Measurements from ENCODE around the gene LBR. TPM values are rescaled to one million over a fixed set of nuclear protein-coding genes. Genes with fewer than 3 reads are reported as not detected.

LBR gene
- total RNA-seq, 4 donors from 2014 or later, result 16.4 to 47.7 (median 22.5) TPM

DNA sequence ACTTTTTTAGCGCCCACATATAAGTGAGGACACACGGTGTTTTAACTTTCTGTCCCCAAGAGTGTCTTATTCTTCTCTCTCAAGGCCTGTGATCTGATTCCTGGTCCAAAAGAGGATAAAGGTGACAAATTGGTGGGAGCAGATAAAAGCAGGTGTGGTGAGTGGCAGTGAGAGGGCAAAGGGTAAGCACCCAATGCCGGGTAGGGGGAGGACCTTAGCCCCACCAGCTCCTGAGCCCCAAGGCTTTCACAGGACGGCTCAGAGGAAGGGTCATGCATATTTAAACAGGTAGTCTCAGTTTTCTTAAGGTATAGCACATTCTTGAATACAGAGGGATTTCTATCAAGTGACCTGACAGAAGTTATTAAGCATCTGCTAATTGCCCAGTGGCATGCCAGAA is 19.6 kb downstream of the LBR start:
- 89 to 95% methylated on average over 4 of the region's 4 CpGs for WGBS, 2 donors
- intact Hi-C loops (cut with DNase I; ENCODE audit: low total_unique reads), result no loop called here
- TF ChIP-seq POLR2A (IDR thresholded peaks at IDR 0.05), result no peak
- TF ChIP-seq CTCF (IDR thresholded peaks at IDR 0.05), result no peak
- DNase-seq (ENCODE audit: low spot score in 2 of 2), result no peak
- no peak overlapping the region for H3K4me3 ChIP-seq (ENCODE audit: low read depth, poor library complexity, severe bottlenecking)

DNA sequence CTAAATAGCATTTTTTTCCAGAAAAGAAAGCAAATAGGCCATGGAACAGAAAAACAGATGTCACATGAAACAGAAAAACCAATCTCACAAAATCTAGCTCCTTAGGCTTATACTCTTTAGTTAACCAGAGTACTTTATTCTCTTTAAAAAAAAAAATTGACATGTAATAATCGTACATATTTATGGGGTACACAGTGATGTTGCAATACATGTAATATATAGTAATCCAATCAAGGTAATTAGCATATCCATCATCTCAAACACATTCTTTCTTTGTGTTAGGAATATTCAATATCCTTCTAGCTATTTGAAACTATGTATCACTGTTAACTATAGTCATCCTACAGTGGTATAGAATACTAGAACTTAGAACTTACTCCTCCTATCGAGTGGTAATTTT is 20.1 kb downstream of the LBR start:
- H3K4me3 ChIP-seq (ENCODE audit: low read depth, poor library complexity, severe bottlenecking), result no peak overlapping the region
- no peak for TF ChIP-seq CTCF (IDR thresholded peaks at IDR 0.05)
- no peak for TF ChIP-seq POLR2A (IDR thresholded peaks at IDR 0.05)
- no peak for DNase-seq (ENCODE audit: low spot score in 2 of 2)
- 92 to 97% methylated on average over 2 of the region's 2 CpGs for WGBS, 2 donors
- intact Hi-C loops (cut with DNase I; ENCODE audit: low total_unique reads), result no loop called here

GRCh38 chr1:225406976-225407725 is 20.7 kb downstream of the LBR start:
- 97 to 98% methylated on average over 8 of the region's 8 CpGs for WGBS, 2 donors
- H3K4me3 ChIP-seq (ENCODE audit: low read depth, poor library complexity, severe bottlenecking), result no peak overlapping the region
- no peak for DNase-seq (ENCODE audit: low spot score in 2 of 2)
- TF ChIP-seq POLR2A (IDR thresholded peaks at IDR 0.05), result no peak
- intact Hi-C loops (cut with DNase I; ENCODE audit: low total_unique reads), result no loop called here

DNA sequence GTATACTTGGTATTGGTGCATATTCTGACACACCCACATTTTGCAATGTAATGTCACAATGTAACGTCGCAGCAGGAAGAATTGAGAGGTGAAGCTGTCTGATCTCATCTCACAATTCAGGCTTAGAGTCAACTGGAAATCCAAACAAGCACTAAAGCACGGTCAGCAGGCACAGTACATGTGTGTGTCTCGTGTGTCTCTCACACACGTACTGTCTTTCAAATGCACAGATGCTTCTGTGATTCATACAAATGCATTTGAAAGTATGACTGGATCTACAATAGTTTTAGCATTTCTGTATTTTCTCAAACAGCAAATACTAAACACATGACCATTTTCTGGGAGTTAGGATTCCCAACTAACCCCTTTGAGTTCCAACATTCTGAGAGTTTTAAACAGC is 26.9 kb downstream of the LBR start:
- 86 to 90% methylated on average over 5 of the region's 5 CpGs for WGBS, 2 donors
- intact Hi-C loops (cut with DNase I; ENCODE audit: low total_unique reads), result no loop called here
- no peak overlapping the region for H3K4me3 ChIP-seq (ENCODE audit: low read depth, poor library complexity, severe bottlenecking)
- no peak for DNase-seq (ENCODE audit: low spot score in 2 of 2)
- TF ChIP-seq CTCF (IDR thresholded peaks at IDR 0.05), result no peak
- no peak for TF ChIP-seq POLR2A (IDR thresholded peaks at IDR 0.05)

DNA sequence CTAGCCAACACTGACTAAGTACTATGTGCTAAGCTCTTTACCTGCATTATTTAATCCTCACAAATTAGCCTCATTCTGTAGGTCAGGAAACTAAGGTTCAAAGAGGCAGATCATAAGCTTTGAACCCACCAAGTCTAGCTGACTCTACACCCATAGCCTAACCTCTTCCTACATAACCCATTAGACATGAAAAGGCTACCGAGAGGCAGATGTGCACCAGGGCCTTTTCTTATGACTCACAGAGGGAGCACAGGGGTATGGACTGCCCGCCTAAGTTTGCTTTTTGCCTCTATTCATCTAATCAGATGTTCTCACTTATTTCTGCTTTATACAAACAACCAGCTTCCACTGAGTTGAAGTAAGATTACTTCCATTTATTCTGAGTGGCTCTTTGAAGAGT is 31.5 kb downstream of the LBR start:
- DNase-seq (ENCODE audit: low spot score in 2 of 2), result no peak
- 91 to 92% methylated on average over 2 of the region's 2 CpGs for WGBS, 2 donors
- no peak overlapping the region for H3K4me3 ChIP-seq (ENCODE audit: low read depth, poor library complexity, severe bottlenecking)
- no peak for TF ChIP-seq CTCF (IDR thresholded peaks at IDR 0.05)
- no peak for TF ChIP-seq POLR2A (IDR thresholded peaks at IDR 0.05)
- intact Hi-C loops (cut with DNase I; ENCODE audit: low total_unique reads), result no loop called here

GRCh38 chr1:225389843-225390242 is 38.0 kb downstream of the LBR start:
- no peak for TF ChIP-seq CTCF (IDR thresholded peaks at IDR 0.05)
- no peak for TF ChIP-seq POLR2A (IDR thresholded peaks at IDR 0.05)
- no peak overlapping the region for H3K4me3 ChIP-seq (ENCODE audit: low read depth, poor library complexity, severe bottlenecking)
- DNase-seq (ENCODE audit: low spot score in 2 of 2), result no peak
- WGBS, 2 donors, result 90 to 95% methylated on average over 4 of the region's 4 CpGs
- intact Hi-C loops (cut with DNase I; ENCODE audit: low total_unique reads), result no loop called here
